Activated B cell treated with CpG ODN at 0.5 μM for 24 hours (primary cell): Measurements from ENCODE around the gene RASGRF2. TPM values are rescaled to one million over a fixed set of nuclear protein-coding genes. Genes with fewer than 3 reads are reported as not detected.

Experiments
- ATAC-seq: fragments of 200-7000 bp; cut with Tn5 transposase; one replicate; pipeline ENCODE4 v1.10.0; 2021; ENCODE audit warnings: low read depth, mild to moderate bottlenecking, moderate library complexity
- CTCF ChIA-PET: fragments of 350-600 bp; sonication (Branson Sonifier 250); formaldehyde crosslinking; loops from one replicate; lab custom pipeline; 2021; ENCODE audit warnings: antibody characterized with exemption; lab: Charles Lee
- POLR2A ChIA-PET: fragments of 350-600 bp; sonication (Branson Sonifier 250); formaldehyde crosslinking; loops from one replicate; lab custom pipeline; 2021; ENCODE audit warnings: antibody characterized with exemption; lab: Charles Lee
- DNase-seq: peaks from one replicate; pipeline ENCODE4 v3.0.0; 2022
- H3K27ac Mint-ChIP-seq: one replicate; pipeline ENCODE4 v1.8.0; 2020; ENCODE audit warnings: mixed read lengths
- H3K27me3 Mint-ChIP-seq: one replicate; pipeline ENCODE4 v1.8.0; 2021; ENCODE audit warnings: mixed read lengths
- H3K36me3 Mint-ChIP-seq: one replicate; pipeline ENCODE4 v1.8.0; 2021; ENCODE audit warnings: low read depth, mixed read lengths
- H3K4me1 Mint-ChIP-seq: one replicate; pipeline ENCODE4 v1.8.0; 2021; ENCODE audit warnings: mixed read lengths
- H3K4me3 Mint-ChIP-seq: one replicate; pipeline ENCODE4 v1.8.0; 2020; ENCODE audit warnings: mild to moderate bottlenecking, mixed read lengths
- H3K9me3 Mint-ChIP-seq: one replicate; pipeline ENCODE4 v1.8.0; 2020; ENCODE audit warnings: mixed read lengths
- CTCF ChIP-seq: fragments of 200-600 bp; IDR thresholded peaks from one replicate; pipeline ENCODE4 v1.8.0; 2022; ENCODE audit warnings: antibody characterized with exemption, mild to moderate bottlenecking
- intact Hi-C: fragments of 100-400 bp; cut with micrococcal nuclease; formaldehyde crosslinking; loops from one replicate; pipeline ENCODE4 v1.15.1; 2024
- total RNA-seq: library from RNA; stranded (reverse); gene quantifications from 2 replicates; pipeline ENCODE4 v1.2.3, GENCODE V29; 2022

Gene RASGRF2
- total RNA-seq, 1 donor from 2014 or later: 0.64 TPM

DNA sequence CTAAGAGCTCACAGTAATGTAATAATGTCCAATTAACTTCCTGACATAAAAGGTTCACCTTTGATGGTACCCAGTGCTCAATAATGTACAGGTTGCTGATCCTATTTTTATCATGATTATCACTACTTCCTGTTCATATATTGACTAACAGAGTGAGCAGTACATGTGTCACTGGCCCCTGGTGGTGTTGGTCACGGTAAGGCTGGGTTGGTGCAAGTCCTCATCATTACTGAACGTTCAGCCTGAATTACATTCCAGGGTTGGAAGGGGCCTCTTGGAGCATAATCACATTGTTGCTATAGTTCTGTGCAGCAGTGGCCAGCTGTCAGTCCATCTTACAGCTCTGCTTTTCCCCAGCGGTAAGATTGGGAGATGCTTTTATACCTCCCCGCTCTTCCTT lies 248.7 kb downstream of the RASGRF2 start:
- peaks cover 3% of the 10 kb centered on the region for H3K27me3 Mint-ChIP-seq
- TF ChIP-seq CTCF: no peak
- ATAC-seq (no peak), DNase-seq (no peak)
- H3K27ac Mint-ChIP-seq: no peak overlapping the region
- CTCF ChIA-PET: no interaction called here
- no peak overlapping the region for H3K4me3 Mint-ChIP-seq
- intact Hi-C loops: no loop called here
- POLR2A ChIA-PET: no interaction called here
- no peaks in the 10 kb centered on the region for H3K36me3 Mint-ChIP-seq
- H3K9me3 Mint-ChIP-seq: no peaks in the 10 kb centered on the region
- H3K4me1 Mint-ChIP-seq: peaks cover 13% of the 10 kb centered on the region

GRCh38 chr5:81209386-81209785 lies 249.2 kb downstream of the RASGRF2 start:
- Mint-ChIP-seq H3K4me1 (peaks cover 13% of the 10 kb centered on the region), H3K4me3 (no peak overlapping the region), H3K27ac (no peak overlapping the region), H3K27me3 (peaks cover 3% of the 10 kb centered on the region), H3K36me3 (no peaks in the 10 kb centered on the region), H3K9me3 (no peaks in the 10 kb centered on the region)
- DNase-seq (no peak), ATAC-seq (no peak)
- ChIA-PET POLR2A (no interaction called here), CTCF (no interaction called here)
- TF ChIP-seq CTCF: no peak
- intact Hi-C loops: no loop called here

DNA sequence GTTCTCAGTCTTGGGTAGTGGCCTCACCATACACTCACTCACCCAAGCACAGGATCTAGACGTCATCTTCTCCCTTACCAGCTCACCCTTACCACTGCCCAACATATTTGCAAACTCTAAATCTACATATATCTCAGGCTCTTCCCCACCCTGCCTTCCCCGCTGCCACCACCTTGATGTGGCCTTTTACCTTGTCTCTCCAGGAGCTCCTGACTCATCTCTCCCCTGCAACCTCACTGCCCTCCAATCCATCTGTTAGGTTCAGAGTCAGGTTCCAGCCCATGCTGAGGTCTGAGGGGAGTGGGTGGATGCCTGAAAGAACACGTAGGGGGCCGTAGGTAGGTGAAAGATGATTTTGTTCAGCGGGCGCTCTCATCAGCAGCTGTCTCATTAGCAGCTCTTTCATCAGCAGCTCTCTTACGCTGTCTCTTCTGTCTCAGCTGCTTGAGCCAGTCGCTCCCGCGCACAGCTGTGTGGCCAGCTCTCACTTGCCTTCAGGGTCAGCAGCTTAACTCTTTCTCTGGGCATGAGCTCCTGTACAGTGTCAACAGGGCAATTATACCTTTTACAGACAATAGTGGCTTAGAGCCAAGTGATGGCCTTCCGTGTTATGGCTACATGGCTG lies 249.8 kb downstream of the RASGRF2 start:
- H3K4me1 Mint-ChIP-seq: peaks cover 13% of the 10 kb centered on the region
- DNase-seq: no peak
- no peak for TF ChIP-seq CTCF
- no peaks in the 10 kb centered on the region for H3K9me3 Mint-ChIP-seq
- POLR2A ChIA-PET: no interaction called here
- ATAC-seq: no peak
- H3K27ac Mint-ChIP-seq: no peak overlapping the region
- CTCF ChIA-PET: no interaction called here
- no peak overlapping the region for H3K4me3 Mint-ChIP-seq
- H3K36me3 Mint-ChIP-seq: no peaks in the 10 kb centered on the region
- H3K27me3 Mint-ChIP-seq: peaks cover 3% of the 10 kb centered on the region
- intact Hi-C loops: loop anchor here (5.0 kb wide), 1 partner anchor 92 kb away; the partner anchor contains the start of gene ZCCHC9

GRCh38 chr5:81212211-81212751 lies 252.1 kb downstream of the RASGRF2 start:
- Mint-ChIP-seq H3K27me3 (peaks cover 3% of the 10 kb centered on the region), H3K27ac (peak overlapping the region; percentile 70), H3K4me1 (peaks cover 13% of the 10 kb centered on the region), H3K36me3 (no peaks in the 10 kb centered on the region), H3K9me3 (no peaks in the 10 kb centered on the region), H3K4me3 (peak overlapping the region; percentile 24)
- ATAC-seq (peak; percentile 88), DNase-seq (peak; percentile 31)
- POLR2A ChIA-PET: interaction anchor here (0.6 to 0.9 kb wide), 2 partner anchors 89 to 532 kb away, joined by 3 read pairs; partner anchors contain the start of gene ZCCHC9
- CTCF ChIA-PET: no interaction called here
- intact Hi-C loops: loop anchor here (5.0 kb wide), 1 partner anchor 90 kb away; the partner anchor contains the start of gene ZCCHC9
- TF ChIP-seq CTCF: no peak

- DNase-seq (no peak), ATAC-seq (no peak)
- no peak overlapping the region for H3K4me3 Mint-ChIP-seq
- H3K27ac Mint-ChIP-seq: no peak overlapping the region
- H3K9me3 Mint-ChIP-seq: no peaks in the 10 kb centered on the region
- no peak for TF ChIP-seq CTCF
- intact Hi-C loops: loop anchor here (5.0 kb wide), 1 partner anchor 89 kb away; the partner anchor contains the start of gene ZCCHC9
- CTCF ChIA-PET: no interaction called here
- no peaks in the 10 kb centered on the region for H3K36me3 Mint-ChIP-seq
- H3K4me1 Mint-ChIP-seq: peaks cover 13% of the 10 kb centered on the region
- peaks cover 3% of the 10 kb centered on the region for H3K27me3 Mint-ChIP-seq
- POLR2A ChIA-PET: no interaction called here
Measured at GRCh38 chr5:81213070-81213469, 252.9 kb downstream of the RASGRF2 start.
